Neural progenitor cell (in vitro differentiated cells): ENCODE measurements around the gene GINS3.

Experiments used
- CTCF ChIP-seq: fragments of 200-600 bp; sonication (generic); IDR thresholded peaks from 2 replicates; pipeline ENCODE4 v1.5.1; 2017; ENCODE audit warnings: antibody characterized with exemption, mild to moderate bottlenecking
- EZH2 ChIP-seq: fragments of 200-600 bp; sonication (generic); IDR thresholded peaks from 2 replicates; pipeline ENCODE4 v1.6.1; 2017; ENCODE audit warnings: antibody characterized with exemption, mild to moderate bottlenecking, moderate library complexity

GRCh38 chr16:58449306-58449705 lies 57.0 kb downstream of the GINS3 start:
- TF ChIP-seq CTCF, result no peak
- TF ChIP-seq EZH2, result no peak
